RPMI8226 (cell line): Measurements from ENCODE around the gene ELMO1.

Experiments used
- DNase-seq: peaks from one replicate; pipeline ENCODE4 v3.0.0-alpha.2; 2015

The ELMO1 gene

DNA sequence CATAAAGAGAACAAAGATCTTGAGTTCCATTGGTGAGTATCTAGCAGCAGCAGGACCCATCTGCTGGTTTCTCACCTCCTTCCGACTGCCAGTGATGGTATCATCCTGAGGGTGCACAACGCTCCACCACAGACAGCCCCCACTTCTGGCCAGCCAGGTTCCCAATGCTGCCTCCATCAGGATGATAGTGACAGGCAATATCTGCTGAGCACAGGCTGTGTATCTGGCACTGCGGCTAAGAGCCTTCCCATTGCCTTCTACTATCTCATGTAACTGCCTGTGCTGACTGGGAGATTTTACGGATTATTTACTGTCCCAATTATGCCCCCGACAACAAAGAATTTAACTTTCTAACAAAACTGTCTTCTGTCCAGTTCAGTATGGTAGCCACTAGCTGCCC, 372.0 kb downstream of the ELMO1 start:
- DNase-seq = no peak

DNA sequence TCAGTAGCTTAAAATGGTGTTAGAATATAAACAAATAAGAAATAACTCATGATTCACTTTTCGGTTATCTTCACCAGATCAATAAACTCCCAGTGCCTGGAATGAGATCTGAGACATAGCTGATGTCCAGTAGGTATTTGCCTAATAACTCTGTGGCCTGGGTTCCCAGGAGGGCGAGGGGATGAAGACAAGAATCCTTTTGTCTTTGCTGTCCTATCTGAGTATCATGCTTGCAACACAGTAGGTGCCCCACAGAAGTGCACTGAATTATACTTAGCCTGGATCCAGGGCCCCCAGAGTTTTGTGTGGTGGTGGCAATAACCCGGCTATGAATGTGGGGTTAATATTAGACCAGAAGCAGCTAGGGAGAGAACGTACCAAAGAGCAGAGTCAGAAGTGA, 374.3 kb downstream of the ELMO1 start:
- DNase-seq = no peak

- no peak for DNase-seq
Observed at GRCh38 chr7:37071124-37071523, 377.5 kb downstream of the ELMO1 start.

DNA sequence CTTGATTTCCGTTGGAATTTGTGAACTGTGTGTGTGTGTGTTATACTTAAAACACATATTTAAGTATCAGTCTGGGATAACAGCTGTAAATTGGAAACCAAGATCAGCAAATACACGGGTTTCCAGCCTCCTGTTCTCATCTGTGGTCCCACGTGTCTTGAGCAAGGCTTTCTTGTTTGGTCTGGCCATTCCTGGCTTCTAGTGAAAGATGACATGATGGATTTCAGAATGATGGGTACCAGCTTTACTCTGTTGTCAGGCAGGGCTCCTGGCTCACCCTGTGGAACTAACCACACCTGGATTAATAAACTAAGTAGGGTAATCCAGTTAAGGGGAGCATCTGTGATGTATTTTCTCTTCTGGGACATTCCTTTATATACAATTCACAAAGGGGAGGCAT, 378.2 kb downstream of the ELMO1 start:
- DNase-seq = no peak

GRCh38 chr7:37070031-37070430, 378.6 kb downstream of the ELMO1 start:
- no peak for DNase-seq

DNA sequence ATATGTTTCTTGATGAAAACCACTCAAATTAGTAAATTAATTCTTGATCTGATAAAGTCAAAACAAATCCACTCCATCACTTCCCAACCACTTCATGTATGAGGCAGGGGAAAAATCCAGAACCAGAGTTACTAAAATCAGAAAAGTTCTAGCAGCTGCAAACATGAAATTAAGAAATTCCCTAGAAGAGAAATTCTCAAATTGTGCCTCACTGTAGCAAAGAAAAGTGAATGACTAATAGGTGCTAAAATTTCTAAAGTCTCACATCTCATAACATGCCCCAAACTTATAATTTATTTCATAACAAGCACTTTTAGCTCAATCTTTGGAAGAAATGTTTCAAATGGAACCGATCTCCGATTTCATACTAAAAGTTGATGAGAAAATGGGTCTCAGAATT, 379.3 kb downstream of the ELMO1 start:
- no peak for DNase-seq

DNA sequence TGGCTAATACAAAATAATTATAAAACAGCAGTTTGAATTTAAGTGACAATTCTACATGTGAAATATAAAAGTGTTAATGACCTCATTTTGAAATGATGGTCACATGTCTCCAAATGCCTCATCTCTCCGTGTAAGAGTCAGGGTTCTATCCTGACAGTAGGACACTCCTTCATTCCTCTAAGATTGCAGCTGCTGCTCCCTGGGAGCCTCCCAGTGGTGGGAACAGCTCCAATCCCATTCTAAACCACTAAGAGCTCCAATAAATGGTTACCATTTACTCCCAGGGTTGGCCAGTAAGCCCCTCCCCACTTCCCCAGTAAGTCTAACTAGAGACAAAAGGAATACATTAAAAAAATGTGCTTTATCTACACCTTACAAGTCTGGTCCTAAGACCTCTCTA, 379.8 kb downstream of the ELMO1 start:
- DNase-seq = no peak

DNA sequence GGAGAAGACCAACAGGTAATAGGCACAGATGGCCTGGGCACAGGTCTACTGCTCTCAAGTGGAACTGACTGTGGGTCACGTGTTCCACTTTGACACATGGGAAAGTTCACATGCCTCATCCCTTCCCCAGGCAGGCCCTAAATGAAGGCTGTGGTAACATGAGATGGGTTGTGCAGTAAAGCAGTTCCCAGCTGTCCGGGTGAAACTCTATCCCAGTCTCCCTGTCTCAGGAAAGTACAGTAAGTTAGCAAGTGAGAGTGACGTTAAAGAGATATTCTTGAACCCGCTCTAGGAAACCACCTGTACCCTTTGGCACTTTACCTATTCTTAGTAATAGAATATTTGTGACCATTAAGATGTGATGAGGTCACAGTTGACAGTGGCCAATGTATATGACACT, 380.6 kb downstream of the ELMO1 start:
- DNase-seq = no peak

DNA sequence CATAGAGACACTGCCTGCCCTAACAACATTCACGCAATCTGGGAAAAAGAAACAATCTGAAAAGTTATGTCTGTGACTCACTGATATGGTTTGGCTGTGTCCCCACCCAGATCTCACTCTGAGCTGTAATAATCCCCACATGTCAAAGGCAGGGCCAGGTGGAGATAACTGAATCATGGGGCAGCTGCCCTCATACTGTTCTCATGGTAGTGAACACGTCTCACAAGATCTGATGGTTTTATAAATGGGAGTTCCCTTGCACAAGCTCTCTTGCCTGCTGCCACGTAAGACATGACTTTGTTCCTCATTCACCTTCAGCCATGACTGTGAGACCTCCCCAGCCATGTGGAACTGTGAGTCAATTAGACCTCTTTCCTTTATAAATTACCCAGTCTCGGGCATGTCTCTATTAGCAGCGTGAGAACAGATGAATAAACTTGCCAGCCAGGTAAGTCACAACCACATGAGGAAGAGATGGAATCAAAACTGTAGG, 382.8 kb downstream of the ELMO1 start:
- no peak for DNase-seq

DNA sequence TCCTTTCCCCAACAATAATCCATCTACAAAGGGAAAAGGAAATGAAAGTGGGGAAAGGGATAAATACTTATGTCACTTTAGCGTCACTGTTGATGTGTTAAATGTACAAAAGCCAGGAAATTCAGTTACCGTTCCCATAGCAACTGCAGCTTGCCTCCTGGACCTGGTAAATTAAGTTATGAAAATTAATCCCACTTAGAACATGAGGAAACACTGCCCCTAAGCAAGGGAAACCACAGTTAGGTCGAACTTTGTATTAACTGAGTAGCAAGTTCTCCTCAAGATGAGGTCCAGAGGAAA, 386.2 kb downstream of the ELMO1 start:
- DNase-seq = no peak

GRCh38 chr7:37061849-37062559, 386.7 kb downstream of the ELMO1 start:
- no peak for DNase-seq

- DNase-seq = no peak
Observed at GRCh38 chr7:37056234-37056912, 392.3 kb downstream of the ELMO1 start.

DNA sequence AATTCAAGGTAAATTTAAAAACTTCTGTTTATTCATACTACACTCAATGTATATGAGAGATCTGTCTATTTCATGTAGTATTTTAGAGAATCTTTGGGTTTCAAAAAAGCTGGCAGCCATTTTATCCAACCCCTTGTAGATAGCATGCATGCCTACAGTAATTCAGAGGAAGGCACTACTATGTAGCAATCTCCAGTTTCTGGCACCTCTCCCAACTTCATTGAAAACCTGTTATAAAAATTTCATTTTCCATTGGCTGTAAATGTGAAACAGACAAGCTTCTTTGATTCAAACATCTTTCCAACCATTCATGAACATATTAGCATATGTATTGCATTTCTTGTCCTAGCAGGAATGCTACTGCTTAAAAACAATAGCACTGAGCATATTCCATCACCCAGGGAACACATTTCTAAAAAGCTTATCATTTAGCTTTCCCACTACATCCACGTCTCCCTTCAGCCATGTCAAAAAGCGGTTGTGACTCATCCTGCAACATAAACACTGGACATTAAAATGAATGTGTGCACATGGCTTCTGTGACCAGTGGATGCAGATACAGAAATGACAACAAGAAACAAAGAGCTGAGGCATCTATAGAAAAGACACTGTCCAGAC, 393.9 kb downstream of the ELMO1 start:
- no peak for DNase-seq

DNA sequence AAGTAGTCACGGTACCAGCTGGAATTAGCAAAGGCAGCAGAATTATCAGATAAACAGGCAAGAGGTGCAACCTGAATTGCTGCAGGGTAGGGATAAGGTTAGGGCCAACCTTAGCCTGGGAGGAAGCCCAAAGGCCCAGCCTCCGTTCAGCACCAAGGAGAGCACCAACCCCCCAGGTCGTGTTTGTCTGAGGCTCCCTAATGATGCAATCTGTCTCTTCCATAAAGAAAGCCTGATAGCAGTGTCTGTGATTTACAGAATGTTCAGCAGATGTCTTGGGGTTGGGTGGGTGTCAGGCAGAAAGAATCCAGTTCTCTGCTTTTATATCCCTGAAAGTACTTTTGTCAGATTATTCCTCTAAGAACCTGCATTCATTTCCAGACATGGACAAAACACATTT, 396.0 kb downstream of the ELMO1 start:
- peak; percentile 46 for DNase-seq

- no peak for DNase-seq
Observed at GRCh38 chr7:37050801-37051200, 397.9 kb downstream of the ELMO1 start.

- no peak for DNase-seq
Observed at GRCh38 chr7:37048674-37049073, 400.0 kb downstream of the ELMO1 start.

- no peak for DNase-seq
Observed at GRCh38 chr7:37047260-37047659, 401.4 kb downstream of the ELMO1 start.

GRCh38 chr7:37046531-37047079, 402.1 kb downstream of the ELMO1 start:
- DNase-seq = no peak

DNA sequence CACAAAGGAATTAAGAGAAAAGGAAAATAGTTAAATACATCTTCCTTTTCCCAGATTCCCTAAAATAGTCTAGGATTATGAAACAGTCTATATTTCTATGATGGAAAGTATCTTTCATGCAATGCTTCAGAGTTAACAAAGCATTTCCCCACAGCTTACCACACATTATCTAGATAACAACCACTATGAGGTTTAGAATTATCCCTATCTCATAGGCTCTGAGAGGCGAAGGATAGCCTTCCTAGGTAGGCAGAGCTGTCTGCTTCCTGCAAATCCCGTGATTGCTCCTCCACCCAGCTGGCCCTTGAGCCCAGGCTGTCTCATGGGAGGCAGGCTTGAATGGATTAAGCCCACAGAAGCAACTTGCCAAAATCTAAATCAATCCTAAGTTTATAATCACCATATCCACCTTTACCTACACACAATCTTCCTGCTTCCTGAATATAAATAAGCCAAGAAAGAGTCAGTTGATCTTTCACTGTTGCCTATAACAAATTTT, 402.9 kb downstream of the ELMO1 start:
- DNase-seq = no peak

GRCh38 chr7:37041461-37041860, 407.2 kb downstream of the ELMO1 start:
- DNase-seq = no peak

GRCh38 chr7:37040330-37040729, 408.3 kb downstream of the ELMO1 start:
- DNase-seq = no peak

GRCh38 chr7:37039131-37039749, 409.4 kb downstream of the ELMO1 start:
- no peak for DNase-seq

- DNase-seq = no peak
Observed at GRCh38 chr7:37038706-37039105, 410.0 kb downstream of the ELMO1 start.
